ENCODE measurements around the gene CENPK.
"Not testable (repeated sequence)": the region's sequence is repeated elsewhere in the genome, so short reads cannot be mapped to it uniquely, and the experiment has no call there.

CENPK gene

GRCh38 chr5:65562731-65563701 is at the start of gene CENPK, which contains the start of gene PPWD1:
Gene CENPK (minus strand): TSS chr5:65563168. CDS start chr5:65554907, 8,261 bp downstream.
Gene PPWD1 (plus strand): TSS chr5:65563296. CDS start chr5:65563311, 15 bp downstream.
- DNase-seq, result peak; percentile 93

- DNase-seq, result no peak
These were observed 49.4 kb upstream of the CENPK start for GRCh38 chr5:65612298-65612907.

GRCh38 chr5:65611524-65611923 is 48.6 kb upstream of the CENPK start:
- no peak for DNase-seq

- not testable (repeated sequence) for DNase-seq
These were observed 38.8 kb upstream of the CENPK start for GRCh38 chr5:65601761-65602160.

GRCh38 chr5:65588694-65589093 is 25.7 kb upstream of the CENPK start:
- no peak for DNase-seq

- no peak for DNase-seq
These were observed 14.2 kb upstream of the CENPK start for GRCh38 chr5:65577141-65577540.

- no peak for DNase-seq
These were observed 7.7 kb upstream of the CENPK start for GRCh38 chr5:65570598-65571226.

- DNase-seq, result no peak
These were observed 3.5 kb upstream of the CENPK start for GRCh38 chr5:65566505-65566904.

GRCh38 chr5:65563777-65564176 is 809 bp upstream of the CENPK start:
- DNase-seq, result no peak

- no peak for DNase-seq
These were observed 6.2 kb downstream of the CENPK start for GRCh38 chr5:65556718-65557117.

- no peak for DNase-seq
These were observed 6.8 kb downstream of the CENPK start for GRCh38 chr5:65556181-65556580.

- DNase-seq, result no peak
These were observed 7.7 kb downstream of the CENPK start for GRCh38 chr5:65555287-65555686.

GRCh38 chr5:65553941-65554340 is 9.0 kb downstream of the CENPK start:
- no peak for DNase-seq

GRCh38 chr5:65548281-65548680 is 14.7 kb downstream of the CENPK start:
- DNase-seq, result no peak

- no peak for DNase-seq
These were observed 16.8 kb downstream of the CENPK start for GRCh38 chr5:65546141-65546540.

- no peak for DNase-seq
These were observed 18.5 kb downstream of the CENPK start for GRCh38 chr5:65544473-65544872.

- no peak for DNase-seq
These were observed 23.1 kb downstream of the CENPK start for GRCh38 chr5:65539827-65540226.

GRCh38 chr5:65535529-65535987 is 27.4 kb downstream of the CENPK start:
- no peak for DNase-seq

- no peak for DNase-seq
These were observed 32.1 kb downstream of the CENPK start for GRCh38 chr5:65530904-65531303.

GRCh38 chr5:65525726-65526125 is 37.2 kb downstream of the CENPK start:
- no peak for DNase-seq

- DNase-seq, result no peak
These were observed 50.6 kb downstream of the CENPK start for GRCh38 chr5:65512170-65512937.

GRCh38 chr5:65508978-65509377 is 54.0 kb downstream of the CENPK start:
- no peak for DNase-seq

- DNase-seq, result no peak
These were observed 56.0 kb downstream of the CENPK start for GRCh38 chr5:65506961-65507360.

Measured in stimulated activated CD4-positive, alpha-beta T cell treated with anti-CD3 and anti-CD28 coated beads, Interleukin-4, amount 100 ng/mL, for 1 hour (primary cell).